ENCODE data around the gene LMO1.

Gene LMO1

GRCh38 chr11:8288166-8288772 is 24.6 kb upstream of the LMO1 start:
- no peak for DNase-seq (ENCODE audit: low read depth)

- no peak for DNase-seq (ENCODE audit: low read depth)
Observed at GRCh38 chr11:8287703-8288102, 24.0 kb upstream of the LMO1 start.

- no peak for DNase-seq (ENCODE audit: low read depth)
Observed at GRCh38 chr11:8287297-8287696, 23.6 kb upstream of the LMO1 start.

- no peak for DNase-seq (ENCODE audit: low read depth)
Observed at GRCh38 chr11:8286886-8287285, 23.2 kb upstream of the LMO1 start.

GRCh38 chr11:8285796-8286195 is 22.1 kb upstream of the LMO1 start:
- DNase-seq (ENCODE audit: low read depth), result no peak

- no peak for DNase-seq (ENCODE audit: low read depth)
Observed at GRCh38 chr11:8285228-8285627, 21.6 kb upstream of the LMO1 start.

- DNase-seq (ENCODE audit: low read depth), result no peak
Observed at GRCh38 chr11:8283465-8284230, 20.0 kb upstream of the LMO1 start.

- DNase-seq (ENCODE audit: low read depth), result no peak
Observed at GRCh38 chr11:8283100-8283464, 19.4 kb upstream of the LMO1 start.

- DNase-seq (ENCODE audit: low read depth), result no peak
Observed at GRCh38 chr11:8282631-8283030, 19.0 kb upstream of the LMO1 start.

GRCh38 chr11:8281266-8281665 is 17.6 kb upstream of the LMO1 start:
- DNase-seq (ENCODE audit: low read depth), result no peak

GRCh38 chr11:8277691-8278090 is 14.0 kb upstream of the LMO1 start:
- DNase-seq (ENCODE audit: low read depth), result no peak

GRCh38 chr11:8276528-8276927 is 12.8 kb upstream of the LMO1 start:
- DNase-seq (ENCODE audit: low read depth), result no peak

- no peak for DNase-seq (ENCODE audit: low read depth)
Observed at GRCh38 chr11:8273287-8273686, 9.6 kb upstream of the LMO1 start.

- no peak for DNase-seq (ENCODE audit: low read depth)
Observed at GRCh38 chr11:8271106-8271886, 7.6 kb upstream of the LMO1 start.

GRCh38 chr11:8269636-8270035 is 6.0 kb upstream of the LMO1 start:
- DNase-seq (ENCODE audit: low read depth), result no peak

GRCh38 chr11:8268530-8269400 is 5.1 kb upstream of the LMO1 start:
- no peak for DNase-seq (ENCODE audit: low read depth)

GRCh38 chr11:8267831-8268529 is 4.3 kb upstream of the LMO1 start:
- no peak for DNase-seq (ENCODE audit: low read depth)

GRCh38 chr11:8267280-8267679 is 3.6 kb upstream of the LMO1 start:
- DNase-seq (ENCODE audit: low read depth), result no peak

- no peak for DNase-seq (ENCODE audit: low read depth)
Observed at GRCh38 chr11:8266246-8267241, 2.9 kb upstream of the LMO1 start.

- DNase-seq (ENCODE audit: low read depth), result no peak
Observed at GRCh38 chr11:8265681-8266241, 2.1 kb upstream of the LMO1 start.
